ENCODE results near the gene HPSE2. TPM values are rescaled to one million over a fixed set of nuclear protein-coding genes. Genes with fewer than 3 reads are reported as not detected.
"Not testable (repeated sequence)": the region's sequence is repeated elsewhere in the genome, so short reads cannot be mapped to it uniquely, and the experiment has no call there.

The HPSE2 gene
- total RNA-seq, 1 donor from 2014 or later = not detected

GRCh38 chr10:99010286-99010685 is 225.4 kb downstream of the HPSE2 start:
- DNase-seq (ENCODE audit: low spot score) (no peak), ATAC-seq (no peak)

- ATAC-seq = no peak
- no peak for DNase-seq (ENCODE audit: low spot score)
Measured at GRCh38 chr10:99008054-99008453, 227.6 kb downstream of the HPSE2 start.

GRCh38 chr10:99007457-99007856 is 228.2 kb downstream of the HPSE2 start:
- DNase-seq (ENCODE audit: low spot score) (no peak), ATAC-seq (no peak)

GRCh38 chr10:99005254-99005653 is 230.4 kb downstream of the HPSE2 start:
- ATAC-seq = no peak
- no peak for DNase-seq (ENCODE audit: low spot score)

GRCh38 chr10:99004738-99005137 is 230.9 kb downstream of the HPSE2 start:
- ATAC-seq = no peak
- no peak for DNase-seq (ENCODE audit: low spot score)

- DNase-seq (ENCODE audit: low spot score) (no peak), ATAC-seq (no peak)
Measured at GRCh38 chr10:99002392-99002791, 233.3 kb downstream of the HPSE2 start.

- no peak for ATAC-seq
Measured at GRCh38 chr10:98997596-98997995, 238.1 kb downstream of the HPSE2 start.

GRCh38 chr10:98994030-98994429 is 241.6 kb downstream of the HPSE2 start:
- DNase-seq (ENCODE audit: low spot score) = no peak
- ATAC-seq = no peak

More at GRCh38 chr10:98997596-98997995, 238.1 kb downstream of the HPSE2 start:
- DNase-seq (ENCODE audit: low spot score) = no peak

GRCh38 chr10:98983751-98984150 is 251.9 kb downstream of the HPSE2 start:
- not testable (repeated sequence) for ATAC-seq; DNase-seq (ENCODE audit: low spot score)

GRCh38 chr10:98980353-98980752 is 255.3 kb downstream of the HPSE2 start:
- ATAC-seq (no peak), DNase-seq (ENCODE audit: low spot score) (no peak)

GRCh38 chr10:98971464-98971863 is 264.2 kb downstream of the HPSE2 start:
- no peak for ATAC-seq
- DNase-seq (ENCODE audit: low spot score) = no peak

- no peak for DNase-seq (ENCODE audit: low spot score)
- no peak for ATAC-seq
Measured at GRCh38 chr10:98967601-98968000, 268.1 kb downstream of the HPSE2 start.

- ATAC-seq = no peak
Measured at GRCh38 chr10:98963608-98964007, 272.0 kb downstream of the HPSE2 start.

GRCh38 chr10:98959379-98959778 is 276.3 kb downstream of the HPSE2 start:
- DNase-seq (ENCODE audit: low spot score) (no peak), ATAC-seq (no peak)

More at GRCh38 chr10:98963608-98964007, 272.0 kb downstream of the HPSE2 start:
- DNase-seq (ENCODE audit: low spot score) = no peak

- ATAC-seq (no peak), DNase-seq (ENCODE audit: low spot score) (no peak)
Measured at GRCh38 chr10:98957801-98958200, 277.9 kb downstream of the HPSE2 start.

GRCh38 chr10:98956576-98957260 is 278.9 kb downstream of the HPSE2 start:
- no peak for ATAC-seq
- no peak for DNase-seq (ENCODE audit: low spot score)

GRCh38 chr10:98953251-98953650 is 282.4 kb downstream of the HPSE2 start:
- DNase-seq (ENCODE audit: low spot score) = no peak
- ATAC-seq = no peak

- DNase-seq (ENCODE audit: low spot score) (no peak), ATAC-seq (no peak)
Measured at GRCh38 chr10:98951269-98952000, 284.2 kb downstream of the HPSE2 start.

GRCh38 chr10:98950106-98950505 is 285.5 kb downstream of the HPSE2 start:
- ATAC-seq = no peak
- DNase-seq (ENCODE audit: low spot score) = no peak

- DNase-seq (ENCODE audit: low spot score) (no peak), ATAC-seq (no peak)
Measured at GRCh38 chr10:98949306-98949705, 286.3 kb downstream of the HPSE2 start.

- no peak for DNase-seq (ENCODE audit: low spot score)
- no peak for ATAC-seq
Measured at GRCh38 chr10:98943681-98944080, 292.0 kb downstream of the HPSE2 start.

- no peak for DNase-seq (ENCODE audit: low spot score)
Measured at GRCh38 chr10:98929709-98930108, 305.9 kb downstream of the HPSE2 start.

More at GRCh38 chr10:98929709-98930108, 305.9 kb downstream of the HPSE2 start:
- no peak for ATAC-seq
